ENCODE measurements around the gene NPHP4. TPM values are rescaled to one million over a fixed set of nuclear protein-coding genes. Genes with fewer than 3 reads are reported as not detected.

NPHP4 gene
- total and polyA plus RNA-seq, 2 donors (not counting 3 experiments of a cell fraction or from before 2014, with no cell fraction given), result 4.4 to 11.7 TPM

DNA sequence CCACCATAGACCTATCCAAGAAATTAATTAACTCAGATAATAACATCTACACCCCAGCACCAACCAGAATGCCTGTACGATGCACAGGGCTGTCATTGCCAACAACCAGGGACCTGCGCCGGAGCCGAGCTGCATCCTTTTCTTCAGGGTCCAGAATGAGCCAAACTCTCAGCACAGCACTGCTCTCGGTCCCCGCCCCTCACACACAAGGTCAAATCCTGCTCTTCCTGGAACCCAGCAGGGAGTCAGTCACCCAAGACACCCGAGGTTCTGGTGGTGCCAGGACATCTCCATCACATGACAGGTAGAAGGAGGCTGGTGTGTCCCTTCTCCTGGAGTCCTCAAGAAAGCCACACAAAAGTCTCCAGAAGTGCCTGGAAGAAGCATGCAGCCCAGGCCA, 31.9 kb downstream of the NPHP4 start:
- ChIA-PET CTCF (no interaction called here), POLR2A (no interaction called here)
- Histone ChIP-seq H3K27ac (ENCODE audit: insufficient read depth, low read depth, low read length) (no peak overlapping the region), H3K27me3 (ENCODE audit: control insufficient read depth in 2 of 2, insufficient read depth in 2 of 2, low read length in 2 of 2) (no peaks in the 10 kb centered on the region), H3K9ac (replicated peaks; ENCODE audit: extremely low read depth, insufficient read depth, low read length) (no peak overlapping the region), H3K4me1 (ENCODE audit: control insufficient read depth, extremely low read depth, insufficient read depth, low read length) (no peaks in the 10 kb centered on the region), H3K9me1 (replicated peaks; ENCODE audit: control insufficient read depth, extremely low read depth, insufficient read depth, low read length) (no peaks in the 10 kb centered on the region), H3K9me3 (replicated peaks; ENCODE audit: control insufficient read depth, insufficient read depth, low read length) (no peaks in the 10 kb centered on the region), H3K4me3 (replicated peaks in 1 of 3; ENCODE audit: insufficient read depth in 1 of 3, low read depth in 1 of 3, low read length in 3 of 3) (no peak overlapping the region), H3K4me2 (ENCODE audit: insufficient read depth, low read length) (no peak overlapping the region), H2AFZ (ENCODE audit: low read depth, low read length) (no peak overlapping the region), H3K79me2 (ENCODE audit: control insufficient read depth, insufficient read depth, low read length) (no peaks in the 10 kb centered on the region), H3K36me3 (ENCODE audit: control insufficient read depth in 2 of 2, extremely low read depth in 1 of 2, insufficient read depth in 2 of 2, low read length in 2 of 2) (no peaks in the 10 kb centered on the region), H4K20me1 (replicated peaks; ENCODE audit: control insufficient read depth, extremely low read depth, insufficient read depth, low read length) (no peaks in the 10 kb centered on the region)
- dilution Hi-C loops (cut with MboI; ENCODE audit: extremely low pct_ligation_motif_present, low sequenced_read_pairs) (no loop called here), intact Hi-C loops (cut with micrococcal nuclease) (no loop called here)
- FAIRE-seq, result no peak
- no TSS peak for BruUV-seq (replicated peaks)
- DNase-seq (ENCODE audit: low read depth, low spot score), result no peak
- TF ChIP-seq POLR2A (IDR thresholded peaks at IDR 0.05; ENCODE audit: low read depth, low read length), result no peak
- TF ChIP-seq, protein P1, sequence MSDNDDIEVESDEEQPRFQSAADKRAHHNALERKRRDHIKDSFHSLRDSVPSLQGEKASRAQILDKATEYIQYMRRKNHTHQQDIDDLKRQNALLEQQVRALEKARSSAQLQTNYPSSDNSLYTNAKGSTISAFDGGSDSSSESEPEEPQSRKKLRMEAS (IDR thresholded peaks at IDR 0.05; ENCODE audit: insufficient read depth, insufficient read length), result no peak
- TF ChIP-seq, protein P2, sequence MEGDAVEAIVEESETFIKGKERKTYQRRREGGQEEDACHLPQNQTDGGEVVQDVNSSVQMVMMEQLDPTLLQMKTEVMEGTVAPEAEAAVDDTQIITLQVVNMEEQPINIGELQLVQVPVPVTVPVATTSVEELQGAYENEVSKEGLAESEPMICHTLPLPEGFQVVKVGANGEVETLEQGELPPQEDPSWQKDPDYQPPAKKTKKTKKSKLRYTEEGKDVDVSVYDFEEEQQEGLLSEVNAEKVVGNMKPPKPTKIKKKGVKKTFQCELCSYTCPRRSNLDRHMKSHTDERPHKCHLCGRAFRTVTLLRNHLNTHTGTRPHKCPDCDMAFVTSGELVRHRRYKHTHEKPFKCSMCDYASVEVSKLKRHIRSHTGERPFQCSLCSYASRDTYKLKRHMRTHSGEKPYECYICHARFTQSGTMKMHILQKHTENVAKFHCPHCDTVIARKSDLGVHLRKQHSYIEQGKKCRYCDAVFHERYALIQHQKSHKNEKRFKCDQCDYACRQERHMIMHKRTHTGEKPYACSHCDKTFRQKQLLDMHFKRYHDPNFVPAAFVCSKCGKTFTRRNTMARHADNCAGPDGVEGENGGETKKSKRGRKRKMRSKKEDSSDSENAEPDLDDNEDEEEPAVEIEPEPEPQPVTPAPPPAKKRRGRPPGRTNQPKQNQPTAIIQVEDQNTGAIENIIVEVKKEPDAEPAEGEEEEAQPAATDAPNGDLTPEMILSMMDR (IDR thresholded peaks at IDR 0.05; ENCODE audit: extremely low read depth in 1 of 2, insufficient read depth in 1 of 2, low read depth in 1 of 2, low read length in 2 of 2), result no peak
- TF ChIP-seq JUN (IDR thresholded peaks at IDR 0.05; ENCODE audit: borderline replicate concordance, insufficient read depth, insufficient read length, low read depth), result no peak
- no peak for TF ChIP-seq EZH2 (IDR thresholded peaks at IDR 0.05; ENCODE audit: borderline replicate concordance, low read depth, low read length, severe bottlenecking)
- no peak for TF ChIP-seq GATA2 (IDR thresholded peaks at IDR 0.05; ENCODE audit: insufficient read depth, insufficient read length, low read depth, low read length)
- no peak for TF ChIP-seq FOS (IDR thresholded peaks at IDR 0.05; ENCODE audit: borderline replicate concordance, insufficient read depth, low read length)
- TF ChIP-seq POLR2AphosphoS5 (IDR thresholded peaks at IDR 0.05; ENCODE audit: insufficient read depth, low read depth, low read length), result no peak
- no peak for TF ChIP-seq MYC (IDR thresholded peaks at IDR 0.05; ENCODE audit: low read depth, low read length)

Data from endothelial cell of umbilical vein (primary cell).